ENCODE results near the gene GNE.
A peak's percentile ranks its signal among the peaks of the same experiment; 100 is the strongest.

The GNE gene

GRCh38 chr9:36204906-36205547 is 53.2 kb downstream of the GNE start:
- H3K27me3 ChIP-seq (ENCODE audit: control insufficient read depth in 5 of 5, insufficient read depth in 4 of 5, low read length in 5 of 5) = no peaks in the 10 kb centered on the region
- H3K36me3 ChIP-seq (ENCODE audit: control insufficient read depth in 5 of 5, insufficient read depth in 5 of 5, low read length in 5 of 5) = peaks cover 35 to 97% (median 85%) of the 10 kb centered on the region in 5 donors
- H3K4me1 ChIP-seq (ENCODE audit: control insufficient read depth in 5 of 5, insufficient read depth in 5 of 5, low read length in 5 of 5) = peaks cover 0 to 31% (median 16%) of the 10 kb centered on the region in 5 donors
- no peak overlapping the region for H3K27ac ChIP-seq (ENCODE audit: low read depth, low read length)
- no peaks in the 10 kb centered on the region for H3K9me3 ChIP-seq (ENCODE audit: control insufficient read depth in 5 of 5, low read length in 5 of 5)
- H3K9ac ChIP-seq (ENCODE audit: low read length in 5 of 5) = no peak overlapping the region
- no peak overlapping the region for H3K4me3 ChIP-seq (ENCODE audit: low read depth in 1 of 5, low read length in 5 of 5)

- Histone ChIP-seq H3K4me3 (ENCODE audit: low read depth in 1 of 5, low read length in 5 of 5) (peak overlapping the region in 1 of 5 donors; percentile 22), H3K27ac (ENCODE audit: low read depth, low read length) (no peak overlapping the region), H3K4me1 (ENCODE audit: control insufficient read depth in 5 of 5, insufficient read depth in 5 of 5, low read length in 5 of 5) (peaks cover 12 to 48% (median 42%) of the 10 kb centered on the region in 5 donors), H3K9me3 (ENCODE audit: control insufficient read depth in 5 of 5, low read length in 5 of 5) (no peaks in the 10 kb centered on the region), H3K36me3 (ENCODE audit: control insufficient read depth in 5 of 5, insufficient read depth in 5 of 5, low read length in 5 of 5) (peaks cover 10 to 27% (median 14%) of the 10 kb centered on the region in 5 donors), H3K27me3 (ENCODE audit: control insufficient read depth in 5 of 5, insufficient read depth in 4 of 5, low read length in 5 of 5) (no peaks in the 10 kb centered on the region), H3K9ac (ENCODE audit: low read length in 5 of 5) (peak overlapping the region in 4 of 5 donors; percentile 20 to 70 (median 40))
These were observed 63.8 kb downstream of the GNE start for GRCh38 chr9:36194326-36195000.

- Histone ChIP-seq H3K9me3 (ENCODE audit: control insufficient read depth in 5 of 5, low read length in 5 of 5) (no peaks in the 10 kb centered on the region), H3K36me3 (ENCODE audit: control insufficient read depth in 5 of 5, insufficient read depth in 5 of 5, low read length in 5 of 5) (peaks cover 4 to 12% (median 7%) of the 10 kb centered on the region in 5 donors), H3K27me3 (ENCODE audit: control insufficient read depth in 5 of 5, insufficient read depth in 4 of 5, low read length in 5 of 5) (no peaks in the 10 kb centered on the region), H3K4me3 (ENCODE audit: low read depth in 1 of 5, low read length in 5 of 5) (peak overlapping the region; percentile 25 to 95 (median 86)), H3K27ac (ENCODE audit: low read depth, low read length) (peak overlapping the region; percentile 39), H3K4me1 (ENCODE audit: control insufficient read depth in 5 of 5, insufficient read depth in 5 of 5, low read length in 5 of 5) (peaks cover 12 to 48% (median 42%) of the 10 kb centered on the region in 5 donors), H3K9ac (ENCODE audit: low read length in 5 of 5) (peak overlapping the region in 2 of 5 donors; percentile 54 to 85)
These were observed 65.2 kb downstream of the GNE start for GRCh38 chr9:36193023-36193422.

GRCh38 chr9:36192196-36192595 is 66.1 kb downstream of the GNE start:
- Histone ChIP-seq H3K27me3 (ENCODE audit: control insufficient read depth in 5 of 5, insufficient read depth in 4 of 5, low read length in 5 of 5) (no peaks in the 10 kb centered on the region), H3K27ac (ENCODE audit: low read depth, low read length) (peak overlapping the region; percentile 93), H3K9ac (ENCODE audit: low read length in 5 of 5) (peak overlapping the region; percentile 64 to 98 (median 94)), H3K4me3 (ENCODE audit: low read depth in 1 of 5, low read length in 5 of 5) (peak overlapping the region; percentile 81 to 95 (median 95)), H3K9me3 (ENCODE audit: control insufficient read depth in 5 of 5, low read length in 5 of 5) (no peaks in the 10 kb centered on the region), H3K36me3 (ENCODE audit: control insufficient read depth in 5 of 5, insufficient read depth in 5 of 5, low read length in 5 of 5) (peaks cover under 1 to 5% (median 3%) of the 10 kb centered on the region in 5 donors), H3K4me1 (ENCODE audit: control insufficient read depth in 5 of 5, insufficient read depth in 5 of 5, low read length in 5 of 5) (peaks cover 12 to 48% (median 42%) of the 10 kb centered on the region in 5 donors)

GRCh38 chr9:36191686-36192085 is 66.6 kb downstream of the GNE start:
- Histone ChIP-seq H3K9ac (ENCODE audit: low read length in 5 of 5) (peak overlapping the region; percentile 85 to 98 (median 94)), H3K36me3 (ENCODE audit: control insufficient read depth in 5 of 5, insufficient read depth in 5 of 5, low read length in 5 of 5) (peaks cover 0 to 5% (median 0%) of the 10 kb centered on the region in 5 donors), H3K9me3 (ENCODE audit: control insufficient read depth in 5 of 5, low read length in 5 of 5) (no peaks in the 10 kb centered on the region), H3K4me3 (ENCODE audit: low read depth in 1 of 5, low read length in 5 of 5) (peak overlapping the region; percentile 81 to 95 (median 95)), H3K27ac (ENCODE audit: low read depth, low read length) (peak overlapping the region; percentile 93), H3K27me3 (ENCODE audit: control insufficient read depth in 5 of 5, insufficient read depth in 4 of 5, low read length in 5 of 5) (no peaks in the 10 kb centered on the region), H3K4me1 (ENCODE audit: control insufficient read depth in 5 of 5, insufficient read depth in 5 of 5, low read length in 5 of 5) (peaks cover 12 to 48% (median 42%) of the 10 kb centered on the region in 5 donors)

GRCh38 chr9:36191290-36191645 is 67.0 kb downstream of the GNE start:
- peak overlapping the region; percentile 81 to 95 (median 95) for H3K4me3 ChIP-seq (ENCODE audit: low read depth in 1 of 5, low read length in 5 of 5)
- H3K27me3 ChIP-seq (ENCODE audit: control insufficient read depth in 5 of 5, insufficient read depth in 4 of 5, low read length in 5 of 5) = no peaks in the 10 kb centered on the region
- H3K36me3 ChIP-seq (ENCODE audit: control insufficient read depth in 5 of 5, insufficient read depth in 5 of 5, low read length in 5 of 5) = peaks cover 0 to 5% (median 0%) of the 10 kb centered on the region in 5 donors
- H3K9ac ChIP-seq (ENCODE audit: low read length in 5 of 5) = peak overlapping the region; percentile 85 to 98 (median 94)
- no peaks in the 10 kb centered on the region for H3K9me3 ChIP-seq (ENCODE audit: control insufficient read depth in 5 of 5, low read length in 5 of 5)
- peaks cover 12 to 48% (median 42%) of the 10 kb centered on the region in 5 donors for H3K4me1 ChIP-seq (ENCODE audit: control insufficient read depth in 5 of 5, insufficient read depth in 5 of 5, low read length in 5 of 5)
- H3K27ac ChIP-seq (ENCODE audit: low read depth, low read length) = peak overlapping the region; percentile 93

- H3K36me3 ChIP-seq (ENCODE audit: control insufficient read depth in 5 of 5, insufficient read depth in 5 of 5, low read length in 5 of 5) = peaks cover 0 to 5% (median 0%) of the 10 kb centered on the region in 5 donors
- H3K9ac ChIP-seq (ENCODE audit: low read length in 5 of 5) = peak within 1 kb of the TSS; percentile 85 to 98 (median 94)
- H3K27me3 ChIP-seq (ENCODE audit: control insufficient read depth in 5 of 5, insufficient read depth in 4 of 5, low read length in 5 of 5) = no peaks in the 10 kb centered on the region
- peak within 1 kb of the TSS; percentile 81 to 95 (median 95) for H3K4me3 ChIP-seq (ENCODE audit: low read depth in 1 of 5, low read length in 5 of 5)
- no peaks in the 10 kb centered on the region for H3K9me3 ChIP-seq (ENCODE audit: control insufficient read depth in 5 of 5, low read length in 5 of 5)
- peak within 1 kb of the TSS; percentile 93 for H3K27ac ChIP-seq (ENCODE audit: low read depth, low read length)
- peaks cover 12 to 48% (median 42%) of the 10 kb centered on the region in 5 donors for H3K4me1 ChIP-seq (ENCODE audit: control insufficient read depth in 5 of 5, insufficient read depth in 5 of 5, low read length in 5 of 5)
These were observed 67.6 kb downstream of the GNE start, which contains the start of gene CLTA for GRCh38 chr9:36190388-36191289. Gene CLTA (plus strand): TSS chr9:36190921. CDS start chr9:36191057, 136 bp downstream.

GRCh38 chr9:36189976-36190375 is 68.3 kb downstream of the GNE start:
- H3K9me3 ChIP-seq (ENCODE audit: control insufficient read depth in 5 of 5, low read length in 5 of 5) = no peaks in the 10 kb centered on the region
- peak overlapping the region; percentile 81 to 95 (median 95) for H3K4me3 ChIP-seq (ENCODE audit: low read depth in 1 of 5, low read length in 5 of 5)
- peak overlapping the region; percentile 66 to 98 (median 94) for H3K9ac ChIP-seq (ENCODE audit: low read length in 5 of 5)
- peaks cover 12 to 48% (median 42%) of the 10 kb centered on the region in 5 donors for H3K4me1 ChIP-seq (ENCODE audit: control insufficient read depth in 5 of 5, insufficient read depth in 5 of 5, low read length in 5 of 5)
- peaks cover 0 to 5% (median 0%) of the 10 kb centered on the region in 5 donors for H3K36me3 ChIP-seq (ENCODE audit: control insufficient read depth in 5 of 5, insufficient read depth in 5 of 5, low read length in 5 of 5)
- peak overlapping the region; percentile 93 for H3K27ac ChIP-seq (ENCODE audit: low read depth, low read length)
- H3K27me3 ChIP-seq (ENCODE audit: control insufficient read depth in 5 of 5, insufficient read depth in 4 of 5, low read length in 5 of 5) = no peaks in the 10 kb centered on the region

- no peak overlapping the region for H3K4me3 ChIP-seq (ENCODE audit: low read depth in 1 of 5, low read length in 5 of 5)
These were observed 70.0 kb downstream of the GNE start for GRCh38 chr9:36188212-36188611.

More at GRCh38 chr9:36188212-36188611, 70.0 kb downstream of the GNE start:
- Histone ChIP-seq H3K27ac (ENCODE audit: low read depth, low read length) (no peak overlapping the region), H3K36me3 (ENCODE audit: control insufficient read depth in 5 of 5, insufficient read depth in 5 of 5, low read length in 5 of 5) (no peaks in the 10 kb centered on the region), H3K27me3 (ENCODE audit: control insufficient read depth in 5 of 5, insufficient read depth in 4 of 5, low read length in 5 of 5) (no peaks in the 10 kb centered on the region), H3K9me3 (ENCODE audit: control insufficient read depth in 5 of 5, low read length in 5 of 5) (no peaks in the 10 kb centered on the region), H3K9ac (ENCODE audit: low read length in 5 of 5) (no peak overlapping the region), H3K4me1 (ENCODE audit: control insufficient read depth in 5 of 5, insufficient read depth in 5 of 5, low read length in 5 of 5) (peaks cover 12 to 30% (median 25%) of the 10 kb centered on the region in 5 donors)

Measured in subcutaneous abdominal adipose tissue (tissue), 5 donors.